GM18870 (cell line): ENCODE data around the gene CDH24.
A peak's percentile ranks its signal among the peaks of the same experiment; 100 is the strongest.

Experiments
- ATAC-seq: cut with Tn5 transposase; IDR thresholded peaks from one replicate; pipeline ENCODE4 v1.9.1; 2021; ENCODE audit warnings: moderate library complexity; ENCODE audit not compliant: unreplicated experiment

CDH24 gene

DNA sequence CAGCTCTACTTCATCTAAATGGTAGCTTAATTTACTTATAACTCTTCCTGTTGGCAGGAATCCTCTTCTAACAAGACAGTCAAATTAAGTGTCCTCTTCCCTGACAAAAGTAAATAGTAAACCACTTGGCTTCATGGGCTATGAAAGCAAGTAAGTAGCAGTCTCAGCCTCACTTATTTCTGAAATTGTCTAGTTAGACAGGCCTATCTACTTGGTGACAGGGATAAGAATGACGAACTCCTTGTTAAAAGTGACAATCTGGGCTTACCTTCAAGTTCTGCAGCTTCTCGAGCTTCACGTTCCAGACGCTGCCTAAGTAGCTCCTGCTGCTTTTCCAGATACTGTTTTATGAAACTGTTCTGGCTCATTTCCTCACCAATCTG is 32.9 kb upstream of the CDH24 start:
- no peak for ATAC-seq

DNA sequence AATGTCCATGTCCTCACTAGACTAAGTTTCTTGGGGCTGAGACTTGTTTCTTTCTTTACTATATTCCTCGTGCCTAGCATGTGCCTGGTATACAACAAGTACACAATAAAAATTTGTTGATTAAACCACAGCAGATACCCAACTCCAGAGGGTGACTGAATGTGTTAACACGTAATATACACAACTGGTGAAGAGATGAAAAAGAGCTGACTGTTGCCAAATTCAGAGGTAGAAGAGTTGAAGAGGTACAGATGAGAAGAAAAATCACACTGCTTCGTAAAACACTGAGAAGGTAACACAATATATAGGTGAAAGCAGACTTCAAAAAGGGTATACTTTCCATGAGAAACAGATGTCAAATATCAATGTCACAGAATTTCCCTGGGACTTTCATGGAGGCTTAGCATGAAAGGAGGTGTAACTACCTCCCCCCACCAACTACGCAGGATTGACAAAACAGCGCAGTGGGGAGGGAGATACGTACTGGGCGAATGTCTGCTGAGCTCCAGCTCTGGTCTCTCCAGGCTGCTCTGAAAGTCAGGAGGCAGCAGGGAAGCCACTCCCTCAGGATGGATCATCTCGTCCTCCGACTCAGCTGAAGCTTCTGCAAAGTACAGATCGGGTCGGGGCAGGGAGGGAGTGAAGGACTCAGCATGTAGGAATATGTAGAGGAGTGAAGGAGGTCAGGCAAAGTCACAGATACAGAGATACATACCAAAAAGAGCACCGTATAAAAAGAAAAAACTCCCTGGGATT is 32.4 kb upstream of the CDH24 start:
- no peak for ATAC-seq

DNA sequence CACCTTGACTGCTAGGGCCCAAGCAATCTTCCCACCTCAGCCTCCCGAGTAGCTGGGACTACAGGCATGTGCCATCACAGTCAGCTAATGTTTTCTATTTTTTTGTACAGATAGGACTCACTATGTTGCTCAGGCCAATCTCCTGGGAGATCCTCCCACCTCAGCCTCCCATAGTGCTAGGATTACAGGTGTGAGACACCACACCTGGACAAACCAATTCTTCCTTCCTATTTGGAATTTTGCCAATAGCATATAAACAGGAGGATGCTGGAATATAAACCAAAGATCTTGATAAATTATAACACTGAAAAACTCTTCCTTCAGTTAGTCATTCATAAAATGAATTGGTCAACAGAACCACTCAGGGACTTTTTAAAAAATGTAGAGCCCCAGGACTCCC is 29.2 kb upstream of the CDH24 start:
- no peak for ATAC-seq

- no peak for ATAC-seq
Measured at GRCh38 chr14:23085458-23085857, 28.1 kb upstream of the CDH24 start.

GRCh38 chr14:23080474-23080873 is 23.2 kb upstream of the CDH24 start:
- no peak for ATAC-seq

- ATAC-seq: no peak
Measured at GRCh38 chr14:23079716-23080115, 22.4 kb upstream of the CDH24 start.

DNA sequence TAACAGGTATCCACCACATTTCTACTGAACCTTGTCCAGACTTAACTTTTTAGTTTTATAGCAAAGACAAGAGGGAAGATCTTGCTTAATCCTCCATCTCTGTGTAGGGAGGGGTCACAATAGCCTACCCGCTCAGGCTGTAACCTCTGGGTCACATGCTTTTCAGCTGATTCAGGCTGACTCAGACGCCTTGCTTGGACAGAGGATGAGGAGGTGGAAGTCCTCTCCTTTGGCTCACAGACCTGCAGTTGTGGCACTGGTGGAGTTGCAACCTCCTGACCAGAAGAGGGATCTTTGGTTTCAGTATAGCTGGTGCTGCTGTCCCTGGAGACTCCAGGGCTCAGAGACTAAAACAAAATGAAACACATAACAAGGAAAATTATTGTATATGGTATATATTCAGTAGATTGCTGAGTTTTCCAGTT is 21.4 kb upstream of the CDH24 start:
- ATAC-seq: no peak

DNA sequence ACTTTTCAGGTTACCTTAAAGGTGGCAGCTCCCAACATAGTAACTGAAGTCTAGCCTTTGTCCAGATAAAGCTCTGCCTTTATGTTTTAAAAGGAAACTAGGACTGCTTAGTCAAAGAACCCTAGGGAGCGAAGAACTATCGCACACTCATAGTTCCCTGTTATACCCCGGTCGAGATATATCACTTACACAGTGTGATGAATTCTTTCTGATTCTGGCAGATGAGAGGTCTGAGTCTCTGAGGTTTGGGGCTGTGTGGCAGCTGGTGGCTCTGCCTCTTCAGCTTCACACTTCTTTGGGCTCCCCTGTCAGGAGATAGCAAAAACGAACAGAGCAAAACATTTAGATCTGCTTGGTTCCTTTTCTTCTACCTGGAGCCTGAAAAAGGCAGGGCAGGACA is 20.6 kb upstream of the CDH24 start:
- ATAC-seq: no peak

DNA sequence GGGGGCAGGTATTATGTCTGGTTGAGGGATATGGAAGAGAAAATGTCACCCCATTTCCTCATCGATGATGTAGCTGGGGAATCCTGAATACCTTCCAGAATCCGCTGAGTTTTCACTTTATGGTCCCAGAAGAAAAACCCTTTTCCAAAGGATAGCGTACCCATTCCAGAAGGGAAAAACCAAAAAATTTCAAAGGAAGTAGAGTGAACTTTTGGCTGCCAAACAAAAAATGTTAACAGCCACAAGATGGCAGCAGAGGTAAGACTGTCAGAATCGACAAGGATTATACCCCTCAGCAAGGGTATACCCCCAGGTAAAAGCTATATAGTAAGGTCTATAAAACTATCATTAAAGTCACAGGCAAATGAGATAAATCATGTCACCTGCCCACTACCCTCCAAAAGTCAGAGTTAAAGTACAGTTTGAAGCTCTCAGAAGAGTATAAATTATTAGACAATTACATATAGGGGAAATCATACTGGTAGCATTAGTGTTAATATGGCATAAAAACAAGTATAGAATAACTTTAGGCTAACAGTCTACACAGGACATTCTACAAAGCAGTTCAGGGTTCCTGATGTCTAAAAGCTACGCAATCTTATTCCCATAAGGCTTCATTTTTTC is 19.6 kb upstream of the CDH24 start:
- no peak for ATAC-seq

GRCh38 chr14:23074906-23075305 is 17.6 kb upstream of the CDH24 start:
- ATAC-seq: no peak

GRCh38 chr14:23071921-23072539 is 14.7 kb upstream of the CDH24 start:
- no peak for ATAC-seq

- ATAC-seq: peak; percentile 64
Measured at GRCh38 chr14:23071244-23071920, 14.1 kb upstream of the CDH24 start.

- ATAC-seq: no peak
Measured at GRCh38 chr14:23070262-23071129, 13.2 kb upstream of the CDH24 start.

DNA sequence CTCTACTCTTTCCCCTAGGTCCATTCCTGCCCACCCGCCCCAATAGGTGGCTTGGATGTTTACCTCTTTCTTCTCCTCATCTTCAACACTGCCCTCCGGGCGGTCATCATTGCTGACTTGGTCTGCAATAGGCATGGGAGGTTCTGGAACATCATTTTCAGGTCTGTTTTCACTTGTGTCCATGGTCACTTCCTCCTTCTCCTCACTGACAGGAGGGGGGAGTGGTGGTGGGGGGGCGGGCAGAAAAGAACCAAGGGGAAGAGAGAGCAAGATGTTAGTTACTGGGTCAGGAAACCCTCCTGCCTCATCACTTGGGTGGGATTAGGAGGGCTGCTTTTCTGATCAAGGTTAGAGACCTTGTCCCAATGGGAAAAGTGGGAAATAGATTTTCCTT is 12.1 kb upstream of the CDH24 start:
- ATAC-seq: no peak

GRCh38 chr14:23068789-23069412 is 11.6 kb upstream of the CDH24 start:
- ATAC-seq: peak; percentile 69

DNA sequence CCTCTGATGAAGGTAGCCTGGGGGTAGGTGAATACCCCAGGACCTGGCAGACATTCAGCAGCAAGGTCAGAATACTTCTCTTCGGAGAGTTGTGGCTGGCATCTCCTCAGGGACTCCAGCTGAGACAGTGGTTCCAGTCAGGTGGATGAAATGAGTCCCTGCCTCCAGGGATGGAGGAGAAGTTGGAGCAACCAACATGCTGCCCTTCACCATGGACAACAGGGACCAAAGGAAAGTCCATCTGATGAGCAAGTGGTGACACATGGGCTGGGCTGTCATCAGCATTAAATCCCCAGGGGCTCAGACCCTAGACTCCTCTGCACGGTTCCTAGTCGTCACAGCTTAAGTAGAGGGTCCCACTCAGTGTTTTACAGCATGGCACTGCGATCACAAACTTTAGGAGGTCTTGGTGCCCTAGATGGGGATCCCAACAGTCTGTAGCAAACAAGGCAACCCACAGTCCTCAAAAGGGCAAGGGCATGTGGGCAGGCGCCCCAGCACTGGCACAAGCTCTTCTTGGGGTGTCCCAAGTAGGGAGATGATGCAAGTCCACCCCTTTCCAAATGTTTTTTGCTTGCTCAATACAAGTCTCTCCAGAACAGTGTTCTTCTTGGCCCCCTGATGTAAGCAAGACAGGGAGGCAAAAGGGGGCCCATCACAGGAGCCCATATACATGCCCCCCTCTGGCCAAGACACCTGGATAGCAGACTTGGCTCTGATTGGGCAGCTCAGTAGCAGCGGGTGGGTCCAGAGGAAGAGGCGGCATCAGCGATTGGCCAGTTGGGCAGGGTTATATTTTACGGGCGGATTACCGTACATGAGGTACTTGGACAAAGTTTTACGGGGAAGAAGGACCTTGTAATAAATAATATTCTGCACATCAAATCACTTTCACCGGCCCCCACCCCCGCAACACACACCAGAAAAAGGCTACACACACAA is 10.8 kb upstream of the CDH24 start:
- ATAC-seq: no peak

- ATAC-seq: no peak
Measured at GRCh38 chr14:23066855-23067744, 9.8 kb upstream of the CDH24 start.

DNA sequence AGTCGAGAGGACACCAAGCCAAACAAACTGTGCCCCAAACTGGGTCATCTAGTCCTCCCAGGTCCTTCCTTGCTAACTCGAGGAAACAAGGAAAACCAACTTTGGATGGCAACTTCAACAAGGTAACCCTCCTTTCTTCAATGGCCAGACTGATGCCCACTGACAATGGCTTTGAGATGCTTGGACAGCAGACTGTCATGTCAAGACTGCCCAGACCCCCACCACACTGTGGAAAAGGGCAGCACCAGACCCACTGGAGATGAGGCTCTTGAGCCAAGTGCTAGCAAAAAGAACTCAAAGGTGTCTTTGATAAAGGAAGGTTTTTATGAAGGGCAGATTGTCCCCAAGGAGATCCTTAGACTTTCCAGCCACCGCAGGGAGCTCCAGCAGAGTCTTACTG is 9.0 kb upstream of the CDH24 start:
- no peak for ATAC-seq
